OCI-LY3 (cell line): ENCODE results near the gene GATA6.

Experiments
- CTCF ChIP-seq: fragments of 200-600, 300-600 bp; sonication (generic); IDR thresholded peaks from 2 replicates; pipeline ENCODE4 v1.5.1; 2014; ENCODE audit warnings: antibody characterized with exemption, low read length, low read depth
- EZH2phosphoT487 ChIP-seq: fragments of 200-600 bp; shearing (Covaris generic); IDR thresholded peaks from 2 replicates; pipeline ENCODE4 v1.6.1; 2018; ENCODE audit warnings: antibody characterized with exemption, mixed run types, low read depth

DNA sequence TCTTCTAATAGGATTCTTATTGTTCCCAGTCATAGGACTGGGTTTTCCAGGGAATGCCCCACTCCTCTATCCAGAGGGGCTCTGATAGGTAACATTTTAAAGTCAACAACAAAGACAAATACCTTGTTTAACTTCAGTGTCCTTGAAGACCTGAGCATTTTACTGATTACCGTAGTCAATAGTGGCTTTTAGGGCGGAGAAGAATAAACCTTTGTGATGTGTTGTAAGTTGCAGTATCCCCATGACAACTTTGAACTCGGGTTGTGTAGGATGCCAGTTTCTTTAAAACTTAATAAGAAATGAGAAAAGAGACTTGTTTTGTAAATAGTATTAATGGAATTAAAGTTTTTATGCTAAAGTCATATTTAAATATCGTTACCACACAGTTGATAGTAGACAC, 6.0 kb downstream of the GATA6 start:
- no peak for TF ChIP-seq EZH2phosphoT487
- no peak for TF ChIP-seq CTCF
